ENCODE data around the gene APLF.
"Not testable (repeated sequence)": the region's sequence is repeated elsewhere in the genome, so short reads cannot be mapped to it uniquely, and the experiment has no call there.

The APLF gene

GRCh38 chr2:68441994-68442322 lies 25.4 kb upstream of the APLF start:
- DNase-seq, result no peak

GRCh38 chr2:68446425-68446824 lies 21.0 kb upstream of the APLF start:
- not testable (repeated sequence) for DNase-seq

- DNase-seq, result no peak
Measured at GRCh38 chr2:68447118-68447517, 20.3 kb upstream of the APLF start.

- no peak for DNase-seq
Measured at GRCh38 chr2:68448671-68449653, 18.4 kb upstream of the APLF start.

- no peak for DNase-seq
Measured at GRCh38 chr2:68452158-68452900, 15.1 kb upstream of the APLF start.

GRCh38 chr2:68453761-68454360 lies 13.5 kb upstream of the APLF start:
- DNase-seq, result no peak

GRCh38 chr2:68454719-68455118 lies 12.7 kb upstream of the APLF start:
- no peak for DNase-seq

- DNase-seq, result no peak
Measured at GRCh38 chr2:68456198-68456597, 11.2 kb upstream of the APLF start.

GRCh38 chr2:68458981-68459380 lies 8.4 kb upstream of the APLF start:
- no peak for DNase-seq

- peak; percentile 22 for DNase-seq
Measured at GRCh38 chr2:68463287-68463877, 4.0 kb upstream of the APLF start.

GRCh38 chr2:68464651-68465050 lies 2.7 kb upstream of the APLF start:
- DNase-seq, result no peak

GRCh38 chr2:68465081-68465916 lies 2.1 kb upstream of the APLF start:
- no peak for DNase-seq

- DNase-seq, result no peak
Measured at GRCh38 chr2:68466361-68466777, 1.0 kb upstream of the APLF start.

- no peak for DNase-seq
Measured at GRCh38 chr2:68466778-68467076, 658 bp upstream of the APLF start.

- DNase-seq, result no peak
Measured at GRCh38 chr2:68468801-68469200, 1.4 kb downstream of the APLF start.

GRCh38 chr2:68469935-68470334 lies 2.5 kb downstream of the APLF start:
- DNase-seq, result no peak

GRCh38 chr2:68471385-68471784 lies 4.0 kb downstream of the APLF start:
- no peak for DNase-seq

GRCh38 chr2:68472796-68473414 lies 5.5 kb downstream of the APLF start:
- DNase-seq, result no peak

- DNase-seq, result no peak
Measured at GRCh38 chr2:68475110-68475509, 7.7 kb downstream of the APLF start.

GRCh38 chr2:68475576-68475975 lies 8.2 kb downstream of the APLF start:
- DNase-seq, result no peak

- DNase-seq, result no peak
Measured at GRCh38 chr2:68476454-68476853, 9.1 kb downstream of the APLF start.

- DNase-seq, result no peak
Measured at GRCh38 chr2:68478688-68479087, 11.3 kb downstream of the APLF start.

Data from NCI-H146 (cell line).